ENCODE data around the gene RARS2.

DNA sequence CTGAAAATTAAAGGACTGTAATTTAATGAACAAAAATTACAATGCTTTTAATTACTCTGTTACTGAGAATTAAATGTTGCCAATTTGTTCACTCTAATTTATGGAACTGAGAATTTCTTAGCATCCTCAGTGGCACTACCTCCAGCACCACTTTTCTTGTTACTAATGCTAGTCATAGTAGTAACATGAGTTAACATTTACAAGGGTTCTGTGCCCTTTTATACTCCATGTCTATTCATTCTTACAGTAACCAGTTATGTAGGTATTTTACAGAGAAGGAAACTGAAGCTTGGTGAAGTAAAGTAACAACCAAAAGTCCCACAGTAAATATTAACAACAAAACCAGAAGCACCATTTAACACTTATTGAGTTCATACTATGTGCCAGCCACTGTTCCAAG, 34.3 kb downstream of the RARS2 start:
- TF ChIP-seq, protein P1, sequence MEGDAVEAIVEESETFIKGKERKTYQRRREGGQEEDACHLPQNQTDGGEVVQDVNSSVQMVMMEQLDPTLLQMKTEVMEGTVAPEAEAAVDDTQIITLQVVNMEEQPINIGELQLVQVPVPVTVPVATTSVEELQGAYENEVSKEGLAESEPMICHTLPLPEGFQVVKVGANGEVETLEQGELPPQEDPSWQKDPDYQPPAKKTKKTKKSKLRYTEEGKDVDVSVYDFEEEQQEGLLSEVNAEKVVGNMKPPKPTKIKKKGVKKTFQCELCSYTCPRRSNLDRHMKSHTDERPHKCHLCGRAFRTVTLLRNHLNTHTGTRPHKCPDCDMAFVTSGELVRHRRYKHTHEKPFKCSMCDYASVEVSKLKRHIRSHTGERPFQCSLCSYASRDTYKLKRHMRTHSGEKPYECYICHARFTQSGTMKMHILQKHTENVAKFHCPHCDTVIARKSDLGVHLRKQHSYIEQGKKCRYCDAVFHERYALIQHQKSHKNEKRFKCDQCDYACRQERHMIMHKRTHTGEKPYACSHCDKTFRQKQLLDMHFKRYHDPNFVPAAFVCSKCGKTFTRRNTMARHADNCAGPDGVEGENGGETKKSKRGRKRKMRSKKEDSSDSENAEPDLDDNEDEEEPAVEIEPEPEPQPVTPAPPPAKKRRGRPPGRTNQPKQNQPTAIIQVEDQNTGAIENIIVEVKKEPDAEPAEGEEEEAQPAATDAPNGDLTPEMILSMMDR (conservative IDR thresholded peaks at IDR 0.05; ENCODE audit: low read depth in 2 of 2) = no peak
- TF ChIP-seq, protein P2, sequence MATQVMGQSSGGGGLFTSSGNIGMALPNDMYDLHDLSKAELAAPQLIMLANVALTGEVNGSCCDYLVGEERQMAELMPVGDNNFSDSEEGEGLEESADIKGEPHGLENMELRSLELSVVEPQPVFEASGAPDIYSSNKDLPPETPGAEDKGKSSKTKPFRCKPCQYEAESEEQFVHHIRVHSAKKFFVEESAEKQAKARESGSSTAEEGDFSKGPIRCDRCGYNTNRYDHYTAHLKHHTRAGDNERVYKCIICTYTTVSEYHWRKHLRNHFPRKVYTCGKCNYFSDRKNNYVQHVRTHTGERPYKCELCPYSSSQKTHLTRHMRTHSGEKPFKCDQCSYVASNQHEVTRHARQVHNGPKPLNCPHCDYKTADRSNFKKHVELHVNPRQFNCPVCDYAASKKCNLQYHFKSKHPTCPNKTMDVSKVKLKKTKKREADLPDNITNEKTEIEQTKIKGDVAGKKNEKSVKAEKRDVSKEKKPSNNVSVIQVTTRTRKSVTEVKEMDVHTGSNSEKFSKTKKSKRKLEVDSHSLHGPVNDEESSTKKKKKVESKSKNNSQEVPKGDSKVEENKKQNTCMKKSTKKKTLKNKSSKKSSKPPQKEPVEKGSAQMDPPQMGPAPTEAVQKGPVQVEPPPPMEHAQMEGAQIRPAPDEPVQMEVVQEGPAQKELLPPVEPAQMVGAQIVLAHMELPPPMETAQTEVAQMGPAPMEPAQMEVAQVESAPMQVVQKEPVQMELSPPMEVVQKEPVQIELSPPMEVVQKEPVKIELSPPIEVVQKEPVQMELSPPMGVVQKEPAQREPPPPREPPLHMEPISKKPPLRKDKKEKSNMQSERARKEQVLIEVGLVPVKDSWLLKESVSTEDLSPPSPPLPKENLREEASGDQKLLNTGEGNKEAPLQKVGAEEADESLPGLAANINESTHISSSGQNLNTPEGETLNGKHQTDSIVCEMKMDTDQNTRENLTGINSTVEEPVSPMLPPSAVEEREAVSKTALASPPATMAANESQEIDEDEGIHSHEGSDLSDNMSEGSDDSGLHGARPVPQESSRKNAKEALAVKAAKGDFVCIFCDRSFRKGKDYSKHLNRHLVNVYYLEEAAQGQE (IDR thresholded peaks at IDR 0.05; ENCODE audit: unreplicated experiment) = no peak
- TF ChIP-seq, protein P3, sequence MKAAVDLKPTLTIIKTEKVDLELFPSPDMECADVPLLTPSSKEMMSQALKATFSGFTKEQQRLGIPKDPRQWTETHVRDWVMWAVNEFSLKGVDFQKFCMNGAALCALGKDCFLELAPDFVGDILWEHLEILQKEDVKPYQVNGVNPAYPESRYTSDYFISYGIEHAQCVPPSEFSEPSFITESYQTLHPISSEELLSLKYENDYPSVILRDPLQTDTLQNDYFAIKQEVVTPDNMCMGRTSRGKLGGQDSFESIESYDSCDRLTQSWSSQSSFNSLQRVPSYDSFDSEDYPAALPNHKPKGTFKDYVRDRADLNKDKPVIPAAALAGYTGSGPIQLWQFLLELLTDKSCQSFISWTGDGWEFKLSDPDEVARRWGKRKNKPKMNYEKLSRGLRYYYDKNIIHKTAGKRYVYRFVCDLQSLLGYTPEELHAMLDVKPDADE (IDR thresholded peaks at IDR 0.05) = no peak
- TF ChIP-seq POLR2AphosphoS5 (IDR thresholded peaks at IDR 0.05; ENCODE audit: low read depth) = no peak
- no peak for TF ChIP-seq EZH2 (IDR thresholded peaks at IDR 0.05; ENCODE audit: low read depth, unreplicated experiment)
- no peak for TF ChIP-seq EZH2phosphoT487 (IDR thresholded peaks at IDR 0.05; ENCODE audit: unreplicated experiment)
- no peak for TF ChIP-seq CREB1 (CRISPR knock-in tag; IDR thresholded peaks at IDR 0.05; ENCODE audit: low read depth)
- no peak for TF ChIP-seq STAT1 (IDR thresholded peaks at IDR 0.05; ENCODE audit: unreplicated experiment)
- no peak for TF ChIP-seq ZNF331 (CRISPR knock-in tag; IDR thresholded peaks at IDR 0.05; ENCODE audit: low read depth)
- TF ChIP-seq JUNB (IDR thresholded peaks at IDR 0.05; ENCODE audit: unreplicated experiment) = no peak
- no peak for TF ChIP-seq NANOG (IDR thresholded peaks at IDR 0.05; ENCODE audit: borderline replicate concordance)
- TF ChIP-seq, protein P4, sequence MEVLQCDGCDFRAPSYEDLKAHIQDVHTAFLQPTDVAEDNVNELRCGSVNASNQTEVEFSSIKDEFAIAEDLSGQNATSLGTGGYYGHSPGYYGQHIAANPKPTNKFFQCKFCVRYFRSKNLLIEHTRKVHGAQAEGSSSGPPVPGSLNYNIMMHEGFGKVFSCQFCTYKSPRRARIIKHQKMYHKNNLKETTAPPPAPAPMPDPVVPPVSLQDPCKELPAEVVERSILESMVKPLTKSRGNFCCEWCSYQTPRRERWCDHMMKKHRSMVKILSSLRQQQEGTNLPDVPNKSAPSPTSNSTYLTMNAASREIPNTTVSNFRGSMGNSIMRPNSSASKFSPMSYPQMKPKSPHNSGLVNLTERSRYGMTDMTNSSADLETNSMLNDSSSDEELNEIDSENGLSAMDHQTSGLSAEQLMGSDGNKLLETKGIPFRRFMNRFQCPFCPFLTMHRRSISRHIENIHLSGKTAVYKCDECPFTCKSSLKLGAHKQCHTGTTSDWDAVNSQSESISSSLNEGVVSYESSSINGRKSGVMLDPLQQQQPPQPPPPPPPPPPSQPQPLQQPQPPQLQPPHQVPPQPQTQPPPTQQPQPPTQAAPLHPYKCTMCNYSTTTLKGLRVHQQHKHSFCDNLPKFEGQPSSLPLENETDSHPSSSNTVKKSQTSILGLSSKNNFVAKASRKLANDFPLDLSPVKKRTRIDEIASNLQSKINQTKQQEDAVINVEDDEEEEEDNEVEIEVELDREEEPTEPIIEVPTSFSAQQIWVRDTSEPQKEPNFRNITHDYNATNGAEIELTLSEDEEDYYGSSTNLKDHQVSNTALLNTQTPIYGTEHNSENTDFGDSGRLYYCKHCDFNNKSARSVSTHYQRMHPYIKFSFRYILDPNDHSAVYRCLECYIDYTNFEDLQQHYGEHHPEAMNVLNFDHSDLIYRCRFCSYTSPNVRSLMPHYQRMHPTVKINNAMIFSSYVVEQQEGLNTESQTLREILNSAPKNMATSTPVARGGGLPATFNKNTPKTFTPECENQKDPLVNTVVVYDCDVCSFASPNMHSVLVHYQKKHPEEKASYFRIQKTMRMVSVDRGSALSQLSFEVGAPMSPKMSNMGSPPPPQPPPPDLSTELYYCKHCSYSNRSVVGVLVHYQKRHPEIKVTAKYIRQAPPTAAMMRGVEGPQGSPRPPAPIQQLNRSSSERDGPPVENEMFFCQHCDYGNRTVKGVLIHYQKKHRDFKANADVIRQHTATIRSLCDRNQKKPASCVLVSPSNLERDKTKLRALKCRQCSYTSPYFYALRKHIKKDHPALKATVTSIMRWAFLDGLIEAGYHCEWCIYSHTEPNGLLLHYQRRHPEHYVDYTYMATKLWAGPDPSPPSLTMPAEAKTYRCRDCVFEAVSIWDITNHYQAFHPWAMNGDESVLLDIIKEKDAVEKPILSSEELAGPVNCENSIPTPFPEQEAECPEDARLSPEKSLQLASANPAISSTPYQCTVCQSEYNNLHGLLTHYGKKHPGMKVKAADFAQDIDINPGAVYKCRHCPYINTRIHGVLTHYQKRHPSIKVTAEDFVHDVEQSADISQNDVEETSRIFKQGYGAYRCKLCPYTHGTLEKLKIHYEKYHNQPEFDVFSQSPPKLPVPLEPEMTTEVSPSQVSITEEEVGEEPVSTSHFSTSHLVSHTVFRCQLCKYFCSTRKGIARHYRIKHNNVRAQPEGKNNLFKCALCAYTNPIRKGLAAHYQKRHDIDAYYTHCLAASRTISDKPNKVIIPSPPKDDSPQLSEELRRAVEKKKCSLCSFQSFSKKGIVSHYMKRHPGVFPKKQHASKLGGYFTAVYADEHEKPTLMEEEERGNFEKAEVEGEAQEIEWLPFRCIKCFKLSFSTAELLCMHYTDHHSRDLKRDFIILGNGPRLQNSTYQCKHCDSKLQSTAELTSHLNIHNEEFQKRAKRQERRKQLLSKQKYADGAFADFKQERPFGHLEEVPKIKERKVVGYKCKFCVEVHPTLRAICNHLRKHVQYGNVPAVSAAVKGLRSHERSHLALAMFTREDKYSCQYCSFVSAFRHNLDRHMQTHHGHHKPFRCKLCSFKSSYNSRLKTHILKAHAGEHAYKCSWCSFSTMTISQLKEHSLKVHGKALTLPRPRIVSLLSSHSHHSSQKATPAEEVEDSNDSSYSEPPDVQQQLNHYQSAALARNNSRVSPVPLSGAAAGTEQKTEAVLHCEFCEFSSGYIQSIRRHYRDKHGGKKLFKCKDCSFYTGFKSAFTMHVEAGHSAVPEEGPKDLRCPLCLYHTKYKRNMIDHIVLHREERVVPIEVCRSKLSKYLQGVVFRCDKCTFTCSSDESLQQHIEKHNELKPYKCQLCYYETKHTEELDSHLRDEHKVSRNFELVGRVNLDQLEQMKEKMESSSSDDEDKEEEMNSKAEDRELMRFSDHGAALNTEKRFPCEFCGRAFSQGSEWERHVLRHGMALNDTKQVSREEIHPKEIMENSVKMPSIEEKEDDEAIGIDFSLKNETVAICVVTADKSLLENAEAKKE (CRISPR knock-in tag; IDR thresholded peaks at IDR 0.05) = no peak
